PFSK-1 (cell line): ENCODE results near the gene LHFPL3.

Experiments
- POLR2AphosphoS5 ChIP-seq: IDR thresholded peaks from 2 replicates; pipeline ENCODE4 v1.6.1; 2012; ENCODE audit warnings: low read depth, mild to moderate bottlenecking, control low read depth, low read length, moderate library complexity
- REST ChIP-seq, 2 experiments: IDR thresholded peaks; 2 replicates each; pipeline versions ENCODE4 v1.6.1 to v1.8.0; 2011 to 2012; ENCODE audit warnings: low read depth in 2 of 2, low read length in 2 of 2, control low read depth in 1 of 2, inconsistent platforms in 1 of 2, mild to moderate bottlenecking in 1 of 2, moderate library complexity in 1 of 2; ENCODE audit not compliant: insufficient read depth in 1 of 2

DNA sequence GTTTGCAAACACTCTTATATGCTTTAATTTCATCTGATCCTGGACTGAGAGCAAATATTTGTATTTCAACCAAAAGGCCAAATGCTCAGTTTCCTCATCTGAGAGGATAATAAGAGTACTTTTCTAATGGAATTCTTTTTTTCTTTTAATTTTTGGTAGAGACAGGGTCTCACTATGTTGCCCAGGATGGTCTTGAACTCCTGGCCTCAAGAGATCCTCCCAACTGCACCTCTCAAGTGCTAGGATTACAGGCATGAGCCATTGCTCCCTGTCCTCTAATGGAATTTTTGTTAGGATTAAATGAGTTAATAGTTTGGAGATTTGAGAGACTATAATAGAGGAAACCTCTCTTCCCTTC is 617.2 kb downstream of the LHFPL3 start:
- TF ChIP-seq POLR2AphosphoS5, result no peak
- no peak for TF ChIP-seq REST (IDR thresholded peaks at IDR 0.05; ENCODE audit: insufficient read depth in 1 of 2, low read depth in 2 of 2, low read length in 2 of 2)
